GM15510 (cell line): Measurements from ENCODE around the gene SLC16A6.

Source experiments
- POLR2A ChIP-seq: IDR thresholded peaks from 3 replicates; pipeline ENCODE4 v1.6.1; 2011; ENCODE audit warnings: borderline replicate concordance; ENCODE audit not compliant: insufficient read length; ENCODE audit errors: extremely low read depth

SLC16A6 gene

GRCh38 chr17:68319410-68320162 is 28.7 kb upstream of the SLC16A6 start:
- no peak for TF ChIP-seq POLR2A

- no peak for TF ChIP-seq POLR2A
Measured at GRCh38 chr17:68318103-68318991, 27.4 kb upstream of the SLC16A6 start.

GRCh38 chr17:68317458-68317857 is 26.5 kb upstream of the SLC16A6 start:
- no peak for TF ChIP-seq POLR2A

- no peak for TF ChIP-seq POLR2A
Measured at GRCh38 chr17:68315930-68316329, 25.0 kb upstream of the SLC16A6 start.

GRCh38 chr17:68314916-68315535 is 24.1 kb upstream of the SLC16A6 start:
- no peak for TF ChIP-seq POLR2A

- TF ChIP-seq POLR2A, result no peak
Measured at GRCh38 chr17:68310152-68310551, 19.2 kb upstream of the SLC16A6 start.

GRCh38 chr17:68307443-68307842 is 16.5 kb upstream of the SLC16A6 start:
- TF ChIP-seq POLR2A, result no peak

- no peak for TF ChIP-seq POLR2A
Measured at GRCh38 chr17:68306819-68307218, 15.9 kb upstream of the SLC16A6 start.

- no peak for TF ChIP-seq POLR2A
Measured at GRCh38 chr17:68305142-68305541, 14.2 kb upstream of the SLC16A6 start.

GRCh38 chr17:68304706-68305105 is 13.8 kb upstream of the SLC16A6 start:
- TF ChIP-seq POLR2A, result no peak

GRCh38 chr17:68302666-68303065 is 11.7 kb upstream of the SLC16A6 start:
- TF ChIP-seq POLR2A, result no peak

- no peak for TF ChIP-seq POLR2A
Measured at GRCh38 chr17:68302066-68302564, 11.2 kb upstream of the SLC16A6 start.

- no peak for TF ChIP-seq POLR2A
Measured at GRCh38 chr17:68301438-68301959, 10.6 kb upstream of the SLC16A6 start.

- no peak for TF ChIP-seq POLR2A
Measured at GRCh38 chr17:68299817-68300216, 8.9 kb upstream of the SLC16A6 start.

GRCh38 chr17:68298601-68299000 is 7.7 kb upstream of the SLC16A6 start:
- no peak for TF ChIP-seq POLR2A
